ENCODE results near the gene SLC2A13.
"Not testable (repeated sequence)": the region's sequence is repeated elsewhere in the genome, so short reads cannot be mapped to it uniquely, and the experiment has no call there.

The SLC2A13 gene

GRCh38 chr12:40104461-40105264 is 1.2 kb downstream of the SLC2A13 start:
- no peak for DNase-seq

GRCh38 chr12:40103043-40103442 is 2.8 kb downstream of the SLC2A13 start:
- no peak for DNase-seq

- no peak for DNase-seq
Observed at GRCh38 chr12:40101747-40102146, 4.1 kb downstream of the SLC2A13 start.

GRCh38 chr12:40099423-40099853 is 6.4 kb downstream of the SLC2A13 start:
- no peak for DNase-seq

- no peak for DNase-seq
Observed at GRCh38 chr12:40098406-40099145, 7.3 kb downstream of the SLC2A13 start.

- DNase-seq = no peak
Observed at GRCh38 chr12:40093512-40093911, 12.4 kb downstream of the SLC2A13 start.

- no peak for DNase-seq
Observed at GRCh38 chr12:40086471-40086870, 19.4 kb downstream of the SLC2A13 start.

GRCh38 chr12:40078266-40078665 is 27.6 kb downstream of the SLC2A13 start:
- no peak for DNase-seq

GRCh38 chr12:40075458-40075857 is 30.4 kb downstream of the SLC2A13 start:
- DNase-seq = no peak

- DNase-seq = no peak
Observed at GRCh38 chr12:40068416-40068815, 37.5 kb downstream of the SLC2A13 start.

GRCh38 chr12:40065636-40066035 is 40.2 kb downstream of the SLC2A13 start:
- no peak for DNase-seq

GRCh38 chr12:40063414-40063813 is 42.5 kb downstream of the SLC2A13 start:
- DNase-seq = no peak

- DNase-seq = no peak
Observed at GRCh38 chr12:40058721-40059190, 47.1 kb downstream of the SLC2A13 start.

- no peak for DNase-seq
Observed at GRCh38 chr12:40056373-40056772, 49.5 kb downstream of the SLC2A13 start.

GRCh38 chr12:40055776-40056175 is 50.1 kb downstream of the SLC2A13 start:
- no peak for DNase-seq

- DNase-seq = no peak
Observed at GRCh38 chr12:40055228-40055579, 50.7 kb downstream of the SLC2A13 start.

- no peak for DNase-seq
Observed at GRCh38 chr12:40054555-40055227, 51.2 kb downstream of the SLC2A13 start.

GRCh38 chr12:40049268-40049667 is 56.6 kb downstream of the SLC2A13 start:
- DNase-seq = no peak

- not testable (repeated sequence) for DNase-seq
Observed at GRCh38 chr12:40047002-40047401, 58.9 kb downstream of the SLC2A13 start.

GRCh38 chr12:40045656-40046055 is 60.2 kb downstream of the SLC2A13 start:
- no peak for DNase-seq

- no peak for DNase-seq
Observed at GRCh38 chr12:40044396-40044795, 61.5 kb downstream of the SLC2A13 start.

GRCh38 chr12:40039598-40039997 is 66.3 kb downstream of the SLC2A13 start:
- no peak for DNase-seq

GRCh38 chr12:40038619-40039018 is 67.3 kb downstream of the SLC2A13 start:
- DNase-seq = no peak

GRCh38 chr12:40034712-40035111 is 71.2 kb downstream of the SLC2A13 start:
- DNase-seq = no peak

All from NCI-H2107 (cell line).